Non-pigmented ciliary epithelial cell (primary cell): ENCODE data around the gene PEAK1.
"Not testable (repeated sequence)": the region's sequence is repeated elsewhere in the genome, so short reads cannot be mapped to it uniquely, and the experiment has no call there.

Source experiments
- DNase-seq: peaks from one replicate; pipeline ENCODE4 v3.0.0-alpha.2; 2010; ENCODE audit warnings: low read depth

PEAK1 gene

GRCh38 chr15:77296773-77297337 lies 123.0 kb downstream of the PEAK1 start:
- DNase-seq = no peak

DNA sequence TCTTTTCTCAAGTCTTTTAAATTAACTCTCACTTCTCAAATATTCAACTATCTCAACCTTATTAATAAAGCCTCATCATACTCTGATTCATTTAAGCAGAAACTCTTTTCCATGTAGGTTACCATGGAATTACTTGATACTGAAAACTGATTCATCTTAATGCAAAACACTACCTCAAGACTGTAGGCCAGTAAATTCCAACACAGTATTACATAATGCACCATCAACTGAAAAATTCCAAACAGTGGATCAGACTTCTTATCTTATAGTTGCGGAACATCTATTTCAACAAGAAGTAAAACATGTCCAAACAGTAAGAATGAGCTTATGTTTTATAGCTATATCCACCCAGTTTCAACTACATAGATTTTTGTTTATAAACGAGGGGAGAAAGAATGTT lies 124.5 kb downstream of the PEAK1 start:
- peak; percentile 47 for DNase-seq

DNA sequence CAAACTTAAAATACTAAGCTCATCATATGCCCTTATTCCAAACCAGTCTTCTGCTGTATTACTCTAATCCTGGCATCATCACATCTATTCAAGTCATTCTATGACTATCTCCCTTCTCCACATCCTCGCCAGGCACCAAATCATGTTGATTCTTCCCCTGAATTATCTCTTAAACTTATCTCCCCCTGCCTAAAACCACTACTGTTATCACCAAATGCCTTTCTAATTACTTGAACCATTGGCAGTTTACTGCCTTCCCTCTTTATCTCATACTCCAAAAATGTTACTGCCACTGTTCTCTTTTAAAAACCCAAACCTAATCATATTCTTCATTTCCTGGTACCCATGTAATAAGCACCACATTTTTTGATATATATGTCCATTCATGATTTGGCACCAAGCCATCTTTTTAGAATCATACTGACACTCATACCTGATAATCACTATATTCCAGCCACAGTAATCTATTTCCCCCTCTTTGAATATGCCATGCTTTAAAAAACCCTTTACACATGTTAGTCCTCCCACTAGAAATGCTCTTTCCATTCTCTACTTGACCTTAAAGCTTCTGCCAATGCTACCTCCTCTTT lies 126.8 kb downstream of the PEAK1 start:
- no peak for DNase-seq

- DNase-seq = no peak
These were observed 128.8 kb downstream of the PEAK1 start for GRCh38 chr15:77291107-77291506.

- no peak for DNase-seq
These were observed 132.5 kb downstream of the PEAK1 start for GRCh38 chr15:77287385-77287784.

DNA sequence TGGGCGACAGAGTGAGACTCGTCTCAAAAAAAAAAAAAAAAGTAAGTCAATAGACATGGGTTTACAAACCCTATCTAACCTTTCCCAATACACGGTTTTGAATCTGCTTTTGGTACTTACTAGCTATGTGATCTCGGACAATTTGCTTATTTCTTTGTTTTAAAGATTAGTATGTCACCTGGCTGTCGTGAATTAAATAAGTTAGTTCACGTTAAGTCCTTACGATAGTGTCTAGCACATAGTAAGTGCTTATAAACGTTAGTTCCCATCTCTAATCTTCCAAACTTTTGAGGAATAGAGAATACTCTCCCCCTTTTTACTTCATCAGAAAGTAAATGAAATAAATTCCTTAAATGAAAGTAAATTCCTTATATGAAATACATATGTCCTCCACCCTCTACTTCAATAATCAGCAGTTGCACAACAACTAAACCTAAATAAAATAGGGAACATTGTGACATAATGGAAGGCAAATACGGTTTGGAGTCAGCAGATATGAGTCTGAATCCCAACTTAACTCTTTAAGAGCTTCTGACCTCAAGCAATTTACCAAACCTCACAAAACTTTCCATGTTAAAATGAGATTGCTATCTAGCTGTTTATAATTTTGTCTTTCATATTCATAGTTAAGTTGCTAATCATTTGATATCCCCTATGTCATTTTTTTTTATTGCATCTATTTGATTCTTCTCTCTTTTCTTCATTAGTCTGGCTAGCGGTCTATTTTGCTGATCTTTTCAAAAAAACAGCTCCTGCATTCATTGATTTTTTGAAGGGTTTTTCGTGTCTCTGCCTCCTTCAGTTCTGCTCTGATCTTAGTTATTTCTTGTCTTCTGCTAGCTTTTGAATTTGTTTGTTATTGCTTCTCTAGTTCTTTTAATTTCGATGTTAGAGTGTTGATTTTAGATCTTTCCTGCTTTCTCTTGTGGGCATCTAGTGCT lies 134.6 kb downstream of the PEAK1 start:
- DNase-seq = no peak

- DNase-seq = peak; percentile 48
These were observed 137.6 kb downstream of the PEAK1 start for GRCh38 chr15:77282333-77282732.

DNA sequence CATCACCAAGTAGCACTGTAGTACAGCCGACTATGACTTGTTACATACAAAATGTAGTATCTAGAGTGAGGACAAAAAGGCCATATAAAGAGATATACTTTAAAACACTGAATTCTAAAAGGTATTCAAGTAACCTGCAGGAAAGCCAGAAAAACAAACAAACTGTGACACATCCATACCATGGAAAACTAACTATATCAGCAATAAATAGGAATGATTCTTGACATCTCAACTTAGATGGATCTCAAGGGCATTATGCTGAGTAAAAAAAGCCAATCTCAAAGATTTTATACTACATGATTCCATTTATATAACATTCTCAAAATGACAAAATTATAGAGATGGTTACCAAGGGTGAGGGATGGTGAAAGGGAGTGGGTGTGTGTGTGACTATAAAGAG lies 143.0 kb downstream of the PEAK1 start:
- DNase-seq = no peak

DNA sequence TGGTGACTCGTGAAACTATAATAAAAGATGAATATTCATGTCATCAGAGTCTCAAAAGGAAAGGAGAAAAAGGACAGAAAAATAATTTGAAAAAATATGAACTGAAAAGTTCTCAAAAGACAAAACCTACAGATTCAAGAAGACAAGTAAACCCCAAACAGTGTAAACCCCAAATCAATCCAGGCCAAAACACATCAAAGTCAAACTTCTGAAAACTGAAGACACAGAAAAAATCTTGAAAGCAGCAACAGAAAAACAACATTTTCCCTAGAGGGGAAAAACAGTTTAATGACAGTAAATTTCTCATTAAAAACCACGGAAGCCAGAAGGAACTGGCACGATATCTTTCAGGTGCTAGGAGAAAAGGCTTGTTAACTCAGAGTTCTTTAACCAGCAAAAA lies 143.8 kb downstream of the PEAK1 start:
- DNase-seq = no peak

DNA sequence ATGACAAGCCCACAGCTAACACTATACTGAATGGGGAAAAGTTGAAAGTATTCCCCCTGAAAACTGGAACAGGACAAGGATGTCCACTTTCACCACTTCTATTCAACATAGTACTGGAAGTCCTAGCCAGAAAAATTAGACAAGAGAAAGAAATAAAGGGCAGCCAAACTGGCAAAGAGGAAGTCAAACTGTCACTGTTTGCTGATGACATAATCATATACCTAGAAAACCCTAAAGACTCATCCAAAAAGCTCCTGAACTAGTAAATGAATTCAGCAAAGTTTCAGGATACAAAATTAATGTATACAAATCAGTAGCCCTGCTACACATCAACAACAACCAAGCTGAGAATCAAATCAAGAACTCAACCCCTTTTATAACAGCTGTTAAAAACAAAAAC lies 146.8 kb downstream of the PEAK1 start:
- not testable (repeated sequence) for DNase-seq

GRCh38 chr15:77266708-77267386 lies 153.1 kb downstream of the PEAK1 start:
- DNase-seq = peak; percentile 86

DNA sequence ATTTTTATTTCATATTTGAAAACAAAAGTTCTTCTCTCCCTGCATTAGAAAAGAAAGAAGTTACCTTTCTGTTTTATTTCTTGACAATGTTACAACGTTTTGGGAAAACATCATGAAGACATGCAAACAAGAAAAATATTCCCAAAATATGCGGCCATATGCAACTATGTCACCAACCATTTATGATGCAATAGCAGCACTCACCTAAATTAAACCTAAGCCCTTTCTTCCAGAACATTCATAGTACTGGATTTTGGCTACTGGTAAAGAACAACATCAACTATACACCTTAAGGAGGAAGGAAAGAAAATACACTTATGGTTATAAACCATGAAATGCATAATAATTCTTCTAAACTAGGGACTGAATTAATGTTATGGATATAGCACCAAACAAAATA lies 164.5 kb downstream of the PEAK1 start:
- no peak for DNase-seq

DNA sequence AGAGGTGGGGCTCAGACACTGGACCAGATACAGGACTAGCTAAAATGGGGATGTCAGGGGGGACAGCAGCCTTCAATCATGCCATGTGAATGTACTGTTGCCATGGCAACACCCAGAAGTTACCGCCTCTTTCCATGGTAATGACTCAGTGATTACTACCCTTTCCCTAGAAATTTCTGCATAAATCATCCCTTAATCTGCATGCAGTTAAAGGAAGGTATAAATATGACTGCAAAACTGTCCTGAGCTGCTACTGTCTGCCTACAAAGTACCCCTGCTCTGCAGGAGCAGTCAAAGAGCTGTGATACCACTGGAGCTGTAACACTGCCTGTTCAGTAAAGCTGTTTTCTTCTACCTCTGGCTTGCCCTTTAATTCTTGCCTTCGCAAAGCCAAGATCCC lies 168.2 kb downstream of the PEAK1 start:
- DNase-seq = no peak

DNA sequence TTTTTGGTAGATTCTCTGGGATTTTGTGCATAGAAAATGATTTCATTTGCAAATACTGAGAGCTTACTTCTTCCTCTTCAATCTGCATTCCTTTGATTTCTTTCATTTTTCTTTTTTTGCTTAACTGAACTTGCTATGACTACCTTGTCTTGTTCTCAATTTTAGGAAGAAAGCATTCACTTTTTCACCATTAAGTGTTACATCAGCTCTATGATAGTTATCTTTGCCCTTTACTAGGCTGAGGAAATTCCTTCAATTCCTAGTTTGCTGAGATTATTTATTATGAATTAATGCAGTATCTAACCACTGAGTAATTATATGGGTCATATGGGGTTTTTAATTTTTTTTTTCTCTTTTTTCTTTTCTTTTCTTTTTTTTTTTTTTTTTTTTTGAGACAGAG lies 172.8 kb downstream of the PEAK1 start:
- DNase-seq = no peak

- no peak for DNase-seq
These were observed 176.0 kb downstream of the PEAK1 start for GRCh38 chr15:77243716-77244401.

- DNase-seq = no peak
These were observed 176.8 kb downstream of the PEAK1 start for GRCh38 chr15:77243135-77243534.

DNA sequence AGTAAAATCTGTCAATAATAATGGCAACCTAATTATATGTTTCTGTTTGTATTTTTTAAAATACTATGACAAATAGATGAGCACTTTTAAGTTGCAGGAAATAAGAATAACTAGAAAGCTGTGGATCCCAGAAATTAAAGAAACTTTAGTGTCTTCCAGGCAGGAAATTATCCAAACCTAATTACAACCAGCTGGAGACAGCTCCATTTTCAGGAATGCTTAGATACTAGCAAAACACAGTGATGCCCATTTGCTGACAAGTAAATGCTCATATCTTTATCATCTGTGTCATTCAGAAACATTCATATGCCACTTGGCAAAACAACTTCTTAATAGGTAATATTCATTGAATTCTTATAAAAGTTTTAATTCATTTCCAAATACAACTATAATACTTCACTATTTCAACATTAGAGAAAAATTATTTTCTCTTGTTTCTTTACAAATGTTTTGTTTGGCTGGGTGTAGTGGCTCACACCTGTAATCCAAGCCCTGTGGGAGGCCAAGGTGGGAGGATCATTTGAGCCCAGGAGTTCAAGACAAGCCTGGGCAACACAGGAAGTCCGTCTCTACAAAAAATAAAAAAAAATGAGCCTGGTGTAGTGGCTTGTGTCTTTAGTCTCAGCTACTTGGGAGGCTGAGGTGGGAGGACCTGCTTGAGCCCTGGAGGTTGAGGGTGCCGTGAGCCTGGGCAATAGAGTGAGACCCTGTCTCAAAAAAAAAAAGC lies 179.9 kb downstream of the PEAK1 start:
- no peak for DNase-seq

- no peak for DNase-seq
These were observed 184.3 kb downstream of the PEAK1 start for GRCh38 chr15:77235566-77235965.

DNA sequence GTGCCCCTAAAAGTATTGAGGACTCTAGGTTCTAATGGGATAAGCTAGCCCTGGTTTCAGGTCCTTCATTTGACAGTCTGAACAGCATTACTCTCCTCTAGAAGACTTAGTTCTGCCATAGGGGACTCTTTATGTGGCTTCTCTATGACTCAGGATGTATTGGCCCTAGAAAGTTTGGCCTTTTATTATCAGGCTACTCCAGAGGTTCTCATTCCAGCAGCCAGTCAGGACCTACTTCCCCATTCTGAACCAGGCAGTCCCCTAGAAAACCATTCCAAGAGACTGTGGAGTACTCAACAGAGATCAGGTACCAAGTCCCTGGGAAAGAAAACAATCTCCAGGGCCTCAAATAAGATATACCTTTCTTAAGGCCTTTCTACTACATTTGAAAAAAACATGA lies 191.1 kb downstream of the PEAK1 start:
- no peak for DNase-seq

DNA sequence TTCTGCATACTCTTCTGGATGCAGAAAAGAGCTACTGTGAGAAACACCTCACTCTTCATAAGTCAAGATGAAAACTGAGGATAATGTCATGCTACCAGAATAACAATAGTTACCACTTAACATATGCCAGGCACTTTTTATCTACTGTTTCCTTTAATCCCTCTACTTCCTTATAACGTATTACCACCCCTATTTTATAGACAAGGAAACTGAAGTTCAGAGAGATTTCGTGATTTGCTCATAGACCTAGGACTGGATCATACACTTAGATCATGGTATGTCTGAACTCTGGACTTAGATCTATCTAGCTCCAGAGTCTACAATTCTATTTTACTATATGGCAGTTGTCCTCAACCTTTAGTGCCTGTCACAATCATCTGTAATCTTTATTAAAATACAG lies 193.3 kb downstream of the PEAK1 start:
- DNase-seq = no peak

DNA sequence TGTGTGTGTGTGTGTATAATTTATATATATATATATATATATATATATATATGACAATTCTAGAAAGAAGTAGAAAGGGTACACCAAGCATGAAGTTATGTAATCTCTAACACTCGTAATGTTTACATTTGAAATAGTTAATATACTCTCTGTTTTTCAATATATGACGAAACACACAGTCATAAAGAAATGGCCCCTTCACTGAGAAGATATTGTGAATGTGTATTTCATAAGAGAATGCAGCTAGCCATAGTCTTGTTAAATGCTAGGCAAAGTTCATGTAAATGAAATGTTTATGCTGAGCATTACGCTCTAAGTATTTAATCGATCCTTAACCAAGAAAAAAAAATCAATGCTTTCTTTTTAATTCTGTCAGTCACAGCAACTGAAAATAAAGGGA lies 194.3 kb downstream of the PEAK1 start:
- DNase-seq = no peak
